GM19452 (cell line): ENCODE results near the gene CTSZ.
A peak's percentile ranks its signal among the peaks of the same experiment; 100 is the strongest.
"Not testable (repeated sequence)": the region's sequence is repeated elsewhere in the genome, so short reads cannot be mapped to it uniquely, and the experiment has no call there.

Experiments used
- ATAC-seq: cut with Tn5 transposase; IDR thresholded peaks from one replicate; pipeline ENCODE4 v1.9.1; 2021; ENCODE audit not compliant: unreplicated experiment

The CTSZ gene

DNA sequence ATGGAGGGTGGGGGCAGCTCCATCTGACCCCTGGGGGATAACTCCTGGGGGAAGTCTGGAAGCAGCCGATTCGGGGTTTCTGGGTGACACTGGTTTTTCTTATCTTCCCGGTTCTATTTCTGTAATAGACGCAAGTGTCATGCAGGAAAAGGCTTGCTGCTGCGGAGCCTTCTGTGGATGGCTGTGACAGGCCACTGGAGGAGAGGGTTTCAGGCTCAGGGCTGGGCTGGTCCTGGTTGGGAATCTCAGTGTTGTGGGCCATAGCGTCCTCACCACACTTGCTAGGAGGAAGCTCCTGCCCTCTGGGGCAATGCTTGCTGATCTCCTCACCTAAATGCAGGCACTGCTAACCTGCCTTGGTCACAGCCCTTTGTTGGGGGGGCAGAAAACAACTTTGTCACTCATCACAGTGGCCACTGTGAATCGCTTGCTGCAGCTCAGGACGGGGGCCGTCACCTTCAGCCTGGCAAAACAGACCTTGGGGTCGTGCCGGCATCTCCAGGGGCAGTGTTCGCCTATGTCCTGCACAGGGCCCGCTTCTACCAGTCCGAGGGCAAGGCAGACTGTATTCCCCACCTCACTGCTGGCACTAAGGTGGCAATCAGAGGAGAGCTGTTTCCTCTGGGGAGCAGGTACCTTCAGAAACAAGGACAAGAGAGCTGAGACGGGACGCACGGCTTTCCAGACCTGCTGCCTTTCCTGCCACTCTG, 7.8 kb upstream of the CTSZ start:
- ATAC-seq = no peak

DNA sequence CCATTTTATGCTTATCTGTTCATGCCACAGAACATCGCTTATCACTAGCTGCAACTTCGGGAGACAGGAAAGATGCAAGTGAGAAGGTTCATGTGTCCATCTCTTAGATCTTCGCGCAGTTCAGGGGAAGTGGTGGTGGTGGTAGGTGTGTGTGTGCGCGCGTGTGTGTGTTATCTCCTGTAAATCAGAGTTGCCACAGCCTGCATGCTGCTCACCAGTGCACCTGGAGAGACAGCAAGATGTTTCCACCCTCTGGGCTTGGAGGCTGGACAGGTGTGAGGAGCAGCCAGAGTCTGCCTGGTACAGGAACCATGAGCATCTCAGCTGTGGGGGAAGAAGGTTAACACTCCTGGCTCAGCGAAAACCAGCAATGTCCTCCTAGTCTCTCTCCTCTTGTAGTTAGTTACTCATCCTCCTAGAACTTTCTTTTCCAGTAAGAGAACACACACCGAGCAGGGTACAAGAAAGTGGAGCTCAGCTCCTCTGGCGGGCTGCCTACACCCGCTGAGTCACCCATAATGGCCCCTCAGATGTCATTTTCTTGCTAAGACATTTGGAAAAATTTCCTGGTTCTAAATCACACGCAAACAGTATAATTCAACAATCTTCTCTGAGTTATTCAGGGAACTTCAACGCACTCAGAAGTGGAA, 7.0 kb upstream of the CTSZ start:
- no peak for ATAC-seq

DNA sequence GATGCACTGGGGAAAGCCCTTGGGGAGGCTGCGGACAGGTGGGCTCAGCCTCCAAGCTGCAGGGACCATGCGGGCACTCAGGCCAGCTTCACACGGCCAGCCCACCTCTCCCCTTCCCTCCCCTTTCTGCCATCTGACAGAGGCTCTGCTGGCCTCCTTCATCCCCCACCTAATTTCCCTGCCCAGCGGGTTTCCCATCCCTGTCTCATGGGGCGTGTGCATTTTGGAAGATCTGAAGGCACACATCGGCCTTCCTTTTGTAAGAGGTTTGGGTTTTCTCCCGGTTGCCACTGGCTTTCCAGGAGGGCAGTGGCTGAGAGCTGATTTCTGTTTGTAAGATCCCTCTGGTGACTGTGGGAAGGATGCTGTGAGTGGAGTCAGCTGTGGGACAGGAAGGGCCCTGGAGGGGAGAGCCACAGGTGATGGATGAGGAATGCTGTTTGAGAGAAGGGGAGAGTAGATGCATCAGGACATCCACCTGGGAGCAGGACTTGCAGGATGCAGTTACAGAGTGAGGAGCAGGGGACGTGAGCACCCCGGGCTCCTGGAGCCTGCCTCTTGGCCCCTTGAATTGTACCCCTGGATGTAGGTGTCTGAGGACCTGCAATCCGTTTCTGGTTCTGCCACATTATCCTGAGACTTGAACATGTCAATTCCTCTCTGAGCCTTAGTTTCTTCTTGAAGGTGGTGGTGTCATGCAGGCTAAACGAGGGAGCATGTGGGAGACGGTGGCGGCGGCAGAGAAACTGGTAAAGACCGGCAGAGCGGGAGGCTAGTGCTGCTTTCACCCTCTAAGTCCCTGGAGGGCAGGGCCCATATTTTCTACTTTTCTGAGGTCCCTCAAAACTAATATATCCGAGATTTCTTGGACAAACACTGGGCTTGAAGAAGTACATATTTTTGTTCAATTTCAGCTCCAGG, 6.2 kb upstream of the CTSZ start:
- ATAC-seq = no peak

DNA sequence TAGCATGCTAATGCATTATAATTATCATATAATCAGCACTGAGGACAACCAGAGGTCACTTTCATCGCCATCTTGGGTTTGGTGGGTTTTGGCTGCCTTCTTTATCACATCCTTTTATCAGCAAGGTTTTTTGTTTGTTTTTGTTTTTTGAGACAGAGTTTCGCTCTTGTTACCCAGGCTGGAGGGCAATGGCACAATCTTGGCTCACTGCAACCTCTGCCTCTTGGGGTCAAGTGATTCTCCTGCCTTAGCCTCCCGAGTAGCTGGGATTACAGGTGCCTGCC, 4.8 kb upstream of the CTSZ start:
- ATAC-seq = not testable (repeated sequence)

DNA sequence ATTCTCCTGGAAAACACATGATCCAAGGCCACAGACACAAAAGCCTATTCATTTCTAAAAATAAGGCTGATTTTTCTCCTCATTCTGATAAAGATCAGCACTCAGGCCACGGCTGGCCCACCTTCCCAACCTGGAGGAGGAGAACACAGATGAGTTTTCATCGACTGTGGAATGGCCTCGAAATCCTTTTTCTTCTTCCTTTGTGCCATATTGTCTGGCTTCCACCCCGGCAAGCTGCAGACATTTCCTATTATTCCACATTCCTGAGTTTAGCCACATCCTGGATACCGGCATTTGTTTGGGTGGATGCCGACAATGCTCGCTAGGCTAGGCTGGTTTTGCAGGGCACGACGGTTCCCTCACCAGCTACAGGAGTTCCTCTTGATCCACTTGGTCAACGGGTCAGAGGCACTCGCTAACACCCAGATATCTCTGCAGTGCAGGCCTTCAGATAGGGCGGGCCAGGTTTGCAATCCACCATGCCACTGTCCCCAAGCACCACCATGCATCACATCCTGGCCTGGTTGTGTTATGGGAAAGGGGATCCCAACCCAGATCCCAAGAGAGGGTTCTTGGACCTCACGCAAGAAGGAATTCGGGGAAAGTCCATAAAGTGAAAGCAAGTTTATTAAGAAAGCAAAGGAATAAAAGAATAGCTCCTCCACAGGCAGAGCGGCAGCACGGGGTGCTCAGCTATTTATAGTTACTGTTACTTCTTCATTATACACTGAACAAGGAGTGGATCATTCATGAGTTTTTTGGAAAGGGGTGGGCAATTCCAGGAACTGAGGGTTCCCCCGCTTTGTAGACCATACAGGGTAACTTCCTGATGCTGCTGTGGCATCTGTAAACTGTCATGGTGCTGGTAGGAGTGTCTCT, 4.2 kb upstream of the CTSZ start:
- no peak for ATAC-seq

DNA sequence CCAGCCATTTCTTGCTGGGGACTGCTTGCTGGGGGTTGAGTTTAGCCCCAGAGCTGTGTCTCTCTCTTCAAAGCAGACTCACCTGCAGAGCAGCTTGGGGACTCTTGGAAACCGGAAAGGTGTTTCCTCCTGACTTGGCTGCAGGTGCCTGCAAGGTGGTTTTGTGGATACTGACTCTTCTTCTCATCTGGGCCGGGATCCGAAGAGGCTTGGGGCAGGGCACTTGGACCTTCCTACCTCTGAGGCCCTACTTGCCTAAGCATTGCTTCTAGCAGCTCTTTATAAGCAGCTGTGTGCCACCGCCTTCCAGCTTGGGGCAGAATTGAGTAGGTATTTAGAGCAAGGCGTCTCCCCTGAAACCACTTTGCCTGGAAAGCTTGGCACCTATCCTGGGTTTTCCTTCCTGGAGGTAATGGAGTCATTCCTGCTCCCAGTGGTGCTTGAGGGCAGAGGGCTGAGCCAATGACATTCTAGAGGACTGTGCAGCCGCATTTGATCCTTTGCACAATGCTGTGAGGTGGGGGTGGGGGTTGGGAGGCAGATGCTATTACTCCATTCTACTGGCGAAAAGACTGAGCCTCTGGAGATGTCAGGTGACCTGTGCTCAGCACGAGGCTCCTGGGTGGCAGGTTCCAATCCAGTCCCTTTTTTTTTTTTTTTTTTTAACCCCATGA, 3.4 kb upstream of the CTSZ start:
- no peak for ATAC-seq

DNA sequence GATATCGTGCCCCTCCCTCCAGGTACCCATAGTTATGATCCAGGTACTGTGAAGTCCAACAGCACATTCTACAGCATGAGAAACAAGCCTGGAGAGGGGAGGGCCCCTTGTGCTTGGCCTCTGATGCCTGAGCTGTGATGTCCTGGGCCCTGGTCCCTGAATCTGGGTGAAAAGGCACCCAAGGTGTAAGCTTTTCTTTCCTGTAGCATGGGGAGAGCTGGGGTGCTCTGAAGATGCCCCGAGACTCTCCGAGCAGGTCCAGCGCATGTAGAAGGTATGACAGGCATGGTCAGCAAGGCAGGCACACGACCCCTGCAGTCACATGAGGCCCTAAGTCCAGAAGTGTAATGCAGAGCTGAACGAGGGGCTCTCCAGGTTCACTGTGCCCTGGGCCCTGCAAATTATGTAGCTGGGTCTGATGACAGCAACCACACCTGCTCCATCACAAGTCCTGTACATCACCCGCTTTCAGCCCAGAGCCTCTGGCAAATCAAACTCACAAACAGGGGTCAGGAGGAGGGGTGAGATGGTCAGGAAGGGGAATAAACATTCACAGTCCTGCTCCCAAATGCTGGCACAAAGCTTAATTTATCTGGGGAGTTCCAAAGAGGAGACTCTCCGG, 1.8 kb upstream of the CTSZ start:
- no peak for ATAC-seq

DNA sequence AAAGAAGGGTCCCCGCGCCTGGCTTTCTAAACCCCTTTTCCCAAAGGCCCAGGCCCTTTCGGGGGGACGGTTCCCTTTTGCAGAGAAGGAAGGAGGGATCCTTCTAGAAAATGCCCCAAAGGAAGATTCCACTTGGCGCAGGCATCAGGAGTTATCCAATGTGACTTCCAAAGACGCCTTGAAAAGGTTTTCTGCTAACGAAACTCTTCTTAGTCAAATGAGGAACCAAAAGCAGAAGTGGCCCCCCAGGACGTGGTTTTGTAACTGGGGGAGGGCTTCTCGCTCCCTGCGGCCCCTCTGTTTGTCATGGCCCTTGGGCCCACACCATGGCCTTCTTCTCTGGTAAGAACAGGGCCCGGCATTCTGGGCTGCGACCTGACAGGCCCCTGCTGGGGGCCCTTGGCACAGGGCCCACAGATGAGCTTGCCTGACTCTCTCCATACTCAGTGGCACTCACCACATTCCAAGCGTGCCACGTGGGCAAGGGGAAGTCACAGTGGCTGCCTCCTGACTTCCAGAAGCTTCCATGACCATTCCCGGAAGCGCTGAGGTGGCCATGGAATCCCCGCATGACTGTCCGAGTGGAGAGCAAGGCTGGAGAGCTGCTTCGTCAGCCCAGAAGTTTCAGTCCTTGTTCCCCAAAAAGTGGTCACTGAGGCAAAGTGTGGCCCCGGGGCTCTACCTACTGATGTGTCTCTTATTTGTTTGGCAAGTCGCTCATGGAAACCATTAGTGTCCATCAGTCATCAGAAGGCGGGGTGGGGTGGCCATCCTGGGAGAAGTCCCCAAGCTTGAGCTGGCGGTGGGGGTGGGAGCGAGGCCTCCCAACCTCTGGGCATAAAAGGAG, 834 bp upstream of the CTSZ start:
- peak; percentile 33 for ATAC-seq

DNA sequence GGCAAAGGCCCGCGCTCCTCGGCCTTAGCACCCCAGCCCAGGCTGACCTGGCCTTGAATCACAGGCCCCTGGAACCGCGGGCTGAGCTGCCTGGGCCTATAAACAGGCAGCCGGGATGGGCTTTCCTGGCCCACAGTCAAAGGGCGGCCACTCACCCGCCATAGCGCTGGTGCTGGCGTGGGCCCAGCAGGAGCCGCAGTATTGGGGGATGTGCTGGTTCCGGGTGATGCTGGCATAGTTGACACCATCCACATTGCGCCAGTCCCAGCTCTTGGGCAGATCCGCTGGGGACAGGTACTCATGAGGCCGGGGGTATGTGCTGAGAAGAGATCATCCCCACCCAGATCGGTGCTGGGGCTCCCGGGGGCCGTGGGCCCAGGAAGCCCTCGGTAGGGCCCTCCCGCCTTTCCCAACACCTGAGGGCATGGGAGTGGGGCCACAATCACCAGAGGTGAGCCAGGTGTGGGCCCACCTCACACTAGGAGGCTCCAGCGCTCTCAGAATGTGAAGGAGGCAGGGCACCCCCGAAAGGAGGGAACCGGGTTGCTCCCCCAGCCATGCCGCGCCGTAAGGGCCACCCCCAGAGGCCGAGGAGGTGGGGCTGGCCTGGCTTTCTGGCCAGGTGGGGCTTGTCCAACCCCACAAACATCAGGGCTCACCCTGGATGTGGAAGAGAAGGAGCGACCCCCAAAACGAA, 739 bp downstream of the CTSZ start:
- no peak for ATAC-seq

DNA sequence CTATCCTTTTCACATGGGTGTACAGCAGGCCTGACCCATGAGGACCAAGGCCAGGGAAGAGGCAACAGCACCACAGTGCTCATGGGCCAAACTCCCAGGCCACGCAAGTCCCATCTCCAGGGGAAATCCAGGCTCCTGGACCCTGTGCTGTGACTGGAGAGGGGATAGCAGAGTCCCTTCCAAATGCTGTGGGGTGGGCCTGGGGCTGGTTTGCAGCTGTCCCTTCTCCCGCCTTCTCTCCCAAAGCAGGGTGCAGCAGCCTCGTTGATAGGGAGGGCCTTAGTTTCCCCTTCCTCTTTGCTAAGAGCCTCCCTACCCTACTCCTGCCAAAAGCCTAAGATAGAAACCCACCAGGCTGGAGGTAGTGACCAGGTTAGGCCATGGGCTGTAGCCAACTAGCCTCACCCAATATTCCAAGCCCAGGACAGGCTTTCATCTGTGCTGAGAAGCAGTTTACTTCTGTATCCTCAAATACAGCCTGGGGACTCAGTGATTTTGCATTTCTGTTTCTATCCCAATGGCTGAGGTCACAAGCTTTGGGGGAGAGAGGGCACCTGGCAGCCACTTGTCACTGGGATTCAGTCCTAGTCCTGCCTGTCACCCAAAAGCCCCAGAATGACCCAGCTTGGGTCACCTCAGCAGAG, 1.4 kb downstream of the CTSZ start:
- ATAC-seq = no peak

DNA sequence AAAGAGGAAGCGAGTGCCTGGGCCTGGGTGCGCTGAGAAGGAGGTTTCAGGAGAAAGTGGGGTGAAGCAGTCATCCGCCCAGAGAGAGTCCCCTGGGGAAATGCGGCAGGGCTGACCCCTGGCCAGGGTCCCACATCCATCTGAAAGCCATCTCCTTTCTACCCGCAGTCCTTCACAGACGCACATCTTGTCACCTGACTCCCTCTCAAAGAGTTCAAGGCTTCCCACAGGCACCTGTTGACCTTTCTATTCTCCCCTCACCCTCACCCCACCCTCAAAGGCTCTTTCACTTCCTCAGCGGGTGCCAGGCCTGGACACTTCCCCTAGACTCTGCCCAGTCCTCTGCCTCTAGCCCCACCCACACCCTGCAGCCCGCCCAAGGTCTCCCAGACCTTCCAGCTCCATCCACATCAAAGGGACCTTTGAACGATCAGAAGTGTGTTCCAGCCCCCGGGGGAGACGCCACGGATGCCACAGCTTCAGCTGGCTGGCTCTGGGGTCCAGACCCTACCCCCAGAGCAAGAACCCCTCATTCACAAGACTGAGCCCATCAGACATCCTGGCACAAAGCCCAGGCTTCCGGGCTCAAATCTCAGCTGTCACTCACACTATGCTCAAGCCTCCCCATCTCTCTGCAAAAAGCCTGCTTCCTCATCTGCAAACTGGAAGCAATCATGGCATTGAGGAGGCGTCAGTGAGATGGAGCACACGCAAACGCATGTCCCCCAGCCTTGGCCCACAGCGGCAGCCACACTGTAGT, 2.1 kb downstream of the CTSZ start:
- ATAC-seq = peak; percentile 67

DNA sequence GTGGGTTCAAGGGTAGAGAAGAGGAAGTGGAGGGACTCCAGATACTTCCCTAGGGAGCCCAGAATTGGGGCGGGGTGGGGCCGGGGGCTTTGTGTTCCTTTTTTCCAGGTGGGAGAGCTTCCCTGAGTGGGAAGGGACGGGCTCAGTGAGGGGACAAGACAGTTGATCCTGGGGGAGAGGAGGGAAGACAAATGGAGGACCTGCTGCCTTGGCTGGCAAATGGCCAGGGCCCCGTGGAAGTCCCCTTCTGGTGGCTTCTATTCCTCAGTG, 2.6 kb downstream of the CTSZ start:
- ATAC-seq = no peak

DNA sequence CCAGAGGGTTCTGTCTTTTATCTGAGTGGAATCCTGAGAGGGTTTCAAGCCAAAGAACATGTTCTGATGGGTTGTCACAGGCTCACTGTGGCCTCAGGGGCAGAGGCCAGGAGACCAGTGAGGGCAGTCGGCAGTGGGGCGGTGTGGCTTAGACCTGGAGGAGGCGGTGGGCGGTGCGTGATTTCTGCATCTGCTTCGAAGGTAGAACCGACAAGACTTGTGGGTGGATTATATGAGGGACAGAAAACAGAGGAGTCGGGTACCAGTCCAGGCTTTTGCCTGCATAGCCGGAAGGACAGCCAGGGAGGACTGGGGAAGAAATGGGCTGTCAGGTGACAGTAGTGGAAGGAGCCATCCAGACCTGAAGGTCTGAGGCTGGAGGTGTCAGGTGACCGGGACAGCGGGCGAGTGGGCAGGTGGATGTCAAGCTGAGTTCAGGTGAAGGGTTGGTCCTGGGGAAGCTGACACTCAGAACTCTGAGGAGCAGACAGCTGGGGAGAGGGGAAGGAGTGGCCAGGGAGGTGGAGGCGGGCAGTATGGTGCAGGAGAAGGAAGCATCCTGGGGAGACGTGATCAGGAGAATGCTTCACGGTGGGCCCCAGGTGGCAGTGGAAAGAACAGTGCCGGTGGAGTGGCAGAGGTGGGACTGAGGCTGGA, 3.1 kb downstream of the CTSZ start:
- ATAC-seq = no peak

DNA sequence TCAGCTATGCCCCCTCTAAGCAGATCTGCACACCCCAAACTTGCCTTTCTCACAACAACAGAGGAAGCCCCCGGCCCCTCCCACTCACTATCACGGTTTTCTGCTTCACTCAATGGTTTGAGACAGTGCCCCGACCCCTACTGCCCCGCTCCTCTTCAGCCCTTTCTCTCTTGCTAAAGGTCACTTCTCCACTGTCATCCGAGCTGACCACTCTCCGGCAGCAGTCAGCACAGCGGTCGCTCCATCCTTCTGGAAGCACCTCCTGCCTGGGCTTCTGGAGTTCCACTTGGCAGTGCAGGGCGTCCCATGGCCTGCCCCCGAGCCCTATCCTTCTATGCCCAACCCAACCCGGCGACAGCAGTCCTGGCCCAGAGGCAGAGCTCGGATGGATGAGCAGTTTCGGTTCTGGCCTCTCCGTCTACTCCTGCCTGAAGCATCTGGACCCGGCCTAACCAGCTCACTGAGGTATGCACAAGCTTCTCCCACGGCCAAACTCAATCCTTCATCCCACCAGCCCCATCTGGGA, 4.1 kb downstream of the CTSZ start:
- ATAC-seq = no peak

DNA sequence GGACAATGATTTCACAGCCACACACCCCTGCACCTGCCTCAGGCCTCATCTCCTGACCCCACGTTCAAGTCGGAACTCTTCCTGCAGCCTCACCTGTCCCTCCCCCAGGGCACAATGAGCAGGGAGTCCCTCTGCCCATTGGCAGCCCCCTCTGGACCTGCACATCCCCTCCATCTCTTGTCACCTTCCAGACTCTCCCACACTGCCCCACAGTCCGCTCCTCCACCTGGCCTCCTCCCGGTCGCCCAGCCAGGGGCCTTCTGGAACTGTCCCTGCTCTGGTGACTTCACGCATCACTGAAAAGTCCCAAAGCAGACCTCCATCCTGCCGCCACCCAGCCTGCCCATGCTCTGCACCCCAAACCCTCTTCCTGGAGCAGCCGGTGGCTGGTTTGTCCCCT, 4.7 kb downstream of the CTSZ start:
- no peak for ATAC-seq

DNA sequence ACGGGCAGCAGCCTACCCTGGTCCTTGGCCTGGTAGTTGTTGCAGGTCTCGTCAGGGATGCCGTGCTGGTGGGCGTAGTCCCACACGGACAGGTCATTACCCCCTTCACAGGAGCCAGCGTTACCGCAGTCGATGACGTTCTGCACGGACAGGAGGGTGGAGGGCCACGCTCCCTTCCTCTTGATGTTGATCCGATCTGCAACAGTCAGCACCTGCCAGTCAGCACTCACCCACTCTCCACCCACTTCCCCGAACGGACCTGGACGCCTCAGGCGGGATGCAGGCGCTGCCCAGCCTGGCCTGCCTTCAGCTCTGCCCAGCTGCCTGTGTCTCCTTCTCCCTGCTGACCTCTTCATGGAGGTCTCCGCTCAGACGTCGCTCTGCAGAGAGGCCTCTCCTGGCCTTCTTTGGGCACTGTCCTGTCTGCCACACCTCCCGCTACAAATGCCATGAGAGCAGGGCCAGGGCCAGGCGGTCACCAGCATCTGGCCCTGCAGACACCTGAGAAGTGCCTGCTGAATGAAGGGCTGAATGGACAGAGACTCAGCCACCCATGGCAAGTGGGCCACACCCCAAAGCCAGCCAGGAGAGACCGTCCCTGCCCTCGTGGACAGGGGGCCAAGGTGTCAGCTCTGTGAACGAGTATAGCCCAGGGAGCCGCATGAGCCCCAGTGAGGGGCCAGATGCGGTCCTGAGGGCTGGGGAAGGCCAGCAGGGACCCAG, 5.4 kb downstream of the CTSZ start:
- ATAC-seq = no peak
